Stimulated activated CD8-positive, alpha-beta memory T cell treated with anti-CD3 and anti-CD28 coated beads, Interleukin-7, amount 100 ng/mL, for 1 hour (primary cell): ENCODE data around the gene FOXK2.

Experiments
- DNase-seq, 2 donors: peaks; one replicate each; pipeline ENCODE4 v3.0.0-alpha.2; 2020; ENCODE audit warnings: low read depth in 2 of 2

Gene FOXK2

DNA sequence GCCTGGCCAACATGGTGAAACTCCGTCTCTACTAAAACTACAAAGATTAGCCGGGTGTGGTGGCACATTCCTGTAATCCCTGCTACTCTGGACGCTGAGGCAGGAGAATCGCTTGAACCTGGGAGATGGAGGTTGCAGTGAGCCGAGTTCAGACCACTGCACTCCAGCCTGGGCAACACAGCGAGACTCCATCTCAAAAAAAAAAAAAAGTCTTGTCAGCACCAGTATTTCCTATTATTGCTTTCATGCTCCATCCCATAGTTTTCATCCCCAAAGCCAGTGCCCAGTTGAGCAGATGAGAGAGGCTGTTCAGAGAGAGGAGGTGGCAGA lies 70.3 kb downstream of the FOXK2 start:
- no peak for DNase-seq

DNA sequence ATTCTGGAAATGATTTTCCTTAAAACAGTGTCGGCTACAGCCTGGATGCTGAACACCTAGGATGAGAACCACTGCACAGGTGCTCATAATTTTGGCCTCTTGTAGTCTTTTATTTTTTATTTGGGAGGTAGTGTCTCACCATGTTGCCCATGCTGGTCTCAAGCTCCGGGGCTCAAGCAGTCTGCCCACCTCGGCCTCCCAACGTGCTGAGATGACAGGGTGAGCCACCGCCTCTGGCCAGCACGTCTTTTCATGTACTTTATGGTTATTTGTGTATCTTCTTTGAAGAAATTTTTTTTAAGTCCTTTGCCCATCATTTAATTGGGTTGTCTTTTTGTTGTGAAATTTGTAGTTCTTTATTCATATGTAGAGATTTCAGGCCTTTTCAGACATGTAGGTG lies 70.7 kb downstream of the FOXK2 start:
- DNase-seq, result no peak

- no peak for DNase-seq
These were observed 71.5 kb downstream of the FOXK2 start for GRCh38 chr17:82590881-82591539.

DNA sequence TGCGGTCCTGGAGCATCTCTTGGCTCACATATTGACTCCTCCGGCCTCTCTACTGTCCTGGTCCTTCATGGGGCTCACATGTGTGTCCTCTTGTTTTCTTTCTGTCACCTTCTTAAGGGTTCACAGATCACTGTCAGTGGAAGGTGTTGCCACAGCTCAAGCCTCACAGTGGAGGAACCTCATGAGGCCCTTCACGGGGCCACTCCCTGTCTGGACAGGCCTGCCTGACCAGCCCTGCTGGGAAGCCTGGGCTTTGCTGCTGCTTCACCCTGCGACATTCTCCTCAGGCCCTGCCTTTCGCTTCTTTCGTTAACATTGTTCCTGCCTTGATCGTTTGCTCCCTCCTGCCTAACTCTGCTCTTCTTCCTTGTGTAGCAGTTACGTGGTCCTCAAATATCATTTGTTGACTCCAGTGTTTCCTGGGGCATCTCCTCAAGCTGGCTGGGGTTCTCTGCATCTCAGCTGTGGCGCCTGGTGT lies 72.8 kb downstream of the FOXK2 start:
- no peak for DNase-seq

DNA sequence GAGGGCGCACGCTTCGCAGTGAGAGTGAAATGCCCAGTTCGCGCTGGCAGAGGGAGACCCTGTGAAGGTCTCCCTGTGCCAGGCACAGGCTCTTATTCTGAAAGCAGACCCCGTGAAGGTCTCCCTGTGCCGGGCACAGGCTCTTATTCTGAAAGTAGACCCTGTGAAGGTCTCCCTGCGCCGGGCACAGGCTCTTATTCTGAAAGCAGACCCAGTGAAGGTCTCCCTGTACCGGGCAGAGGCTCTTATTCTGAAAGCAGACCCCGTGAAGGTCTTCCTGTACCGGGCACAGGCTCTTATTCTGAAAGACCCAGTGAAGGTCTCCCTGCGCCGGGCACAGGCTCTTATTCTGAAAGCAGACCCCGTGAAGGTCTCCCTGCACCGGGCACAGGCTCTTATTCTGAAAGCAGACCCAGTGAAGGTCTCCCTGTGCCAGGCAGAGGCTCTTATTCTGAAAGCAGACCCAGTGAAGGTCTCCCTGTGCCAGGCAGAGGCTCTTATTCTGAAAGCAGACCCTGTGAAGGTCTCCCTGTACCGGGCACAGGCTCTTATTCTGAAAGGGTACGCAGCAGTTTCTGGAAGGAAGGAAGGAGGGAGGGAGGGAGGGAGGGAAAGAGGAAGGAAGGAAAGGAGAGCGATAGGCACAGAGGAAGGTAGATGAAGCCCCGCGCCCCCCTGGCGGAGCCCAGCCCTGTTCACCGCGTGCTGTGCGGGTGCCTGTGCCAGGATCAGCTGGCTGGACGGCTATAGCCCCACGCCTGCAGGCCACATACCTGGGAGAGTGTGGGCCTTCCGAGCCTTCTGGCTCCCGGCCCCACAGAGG lies 73.4 kb downstream of the FOXK2 start:
- DNase-seq, result peak; percentile 14 to 19

GRCh38 chr17:82593590-82594087 lies 74.1 kb downstream of the FOXK2 start:
- no peak for DNase-seq

- DNase-seq, result no peak
These were observed 75.0 kb downstream of the FOXK2 start for GRCh38 chr17:82594571-82594970.

GRCh38 chr17:82595893-82596292 lies 76.4 kb downstream of the FOXK2 start:
- no peak for DNase-seq

- no peak for DNase-seq
These were observed 76.8 kb downstream of the FOXK2 start for GRCh38 chr17:82596296-82596695.

DNA sequence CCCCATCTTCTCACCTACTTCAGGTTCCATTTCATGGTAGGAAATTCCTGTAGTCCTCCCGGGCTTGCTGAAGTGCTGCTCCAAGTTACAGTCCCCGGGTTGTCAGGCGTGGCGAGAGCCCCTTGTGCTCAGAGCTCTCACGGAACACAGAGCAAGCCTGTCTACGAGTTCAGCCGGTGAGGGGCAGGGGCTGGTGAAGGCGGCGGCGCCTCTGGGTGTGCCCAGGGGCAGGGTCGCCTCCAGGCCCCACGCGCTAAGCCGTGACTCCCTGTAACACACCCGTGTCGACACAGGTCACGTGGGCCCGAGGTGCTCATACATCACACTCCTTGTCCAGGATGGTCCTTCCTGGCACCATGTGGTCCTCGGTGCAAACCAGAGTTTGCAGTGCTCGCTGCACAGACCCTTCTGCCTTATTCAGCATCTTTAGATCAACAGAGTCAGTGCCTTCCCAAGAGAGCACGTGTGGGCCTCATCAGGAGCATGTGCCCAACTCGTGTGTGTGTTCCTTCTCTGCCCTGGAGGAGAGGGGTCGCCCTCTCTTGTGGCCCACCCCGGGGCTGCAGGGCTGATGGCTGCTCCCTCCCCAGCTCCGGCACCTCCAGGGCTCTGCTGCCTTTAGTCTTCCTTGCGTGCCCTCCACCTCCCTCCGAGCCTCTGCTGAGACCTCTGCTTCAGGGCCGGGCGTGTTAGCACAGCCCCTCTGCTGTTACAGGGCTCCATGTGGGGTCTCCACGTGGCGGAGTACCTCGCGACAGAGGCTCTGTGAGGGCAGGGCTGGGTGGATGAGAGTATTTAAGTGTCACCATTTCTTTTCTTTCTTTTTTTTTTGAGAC lies 77.5 kb downstream of the FOXK2 start:
- DNase-seq, result no peak

- DNase-seq, result no peak
These were observed 79.0 kb downstream of the FOXK2 start for GRCh38 chr17:82598256-82599119.

DNA sequence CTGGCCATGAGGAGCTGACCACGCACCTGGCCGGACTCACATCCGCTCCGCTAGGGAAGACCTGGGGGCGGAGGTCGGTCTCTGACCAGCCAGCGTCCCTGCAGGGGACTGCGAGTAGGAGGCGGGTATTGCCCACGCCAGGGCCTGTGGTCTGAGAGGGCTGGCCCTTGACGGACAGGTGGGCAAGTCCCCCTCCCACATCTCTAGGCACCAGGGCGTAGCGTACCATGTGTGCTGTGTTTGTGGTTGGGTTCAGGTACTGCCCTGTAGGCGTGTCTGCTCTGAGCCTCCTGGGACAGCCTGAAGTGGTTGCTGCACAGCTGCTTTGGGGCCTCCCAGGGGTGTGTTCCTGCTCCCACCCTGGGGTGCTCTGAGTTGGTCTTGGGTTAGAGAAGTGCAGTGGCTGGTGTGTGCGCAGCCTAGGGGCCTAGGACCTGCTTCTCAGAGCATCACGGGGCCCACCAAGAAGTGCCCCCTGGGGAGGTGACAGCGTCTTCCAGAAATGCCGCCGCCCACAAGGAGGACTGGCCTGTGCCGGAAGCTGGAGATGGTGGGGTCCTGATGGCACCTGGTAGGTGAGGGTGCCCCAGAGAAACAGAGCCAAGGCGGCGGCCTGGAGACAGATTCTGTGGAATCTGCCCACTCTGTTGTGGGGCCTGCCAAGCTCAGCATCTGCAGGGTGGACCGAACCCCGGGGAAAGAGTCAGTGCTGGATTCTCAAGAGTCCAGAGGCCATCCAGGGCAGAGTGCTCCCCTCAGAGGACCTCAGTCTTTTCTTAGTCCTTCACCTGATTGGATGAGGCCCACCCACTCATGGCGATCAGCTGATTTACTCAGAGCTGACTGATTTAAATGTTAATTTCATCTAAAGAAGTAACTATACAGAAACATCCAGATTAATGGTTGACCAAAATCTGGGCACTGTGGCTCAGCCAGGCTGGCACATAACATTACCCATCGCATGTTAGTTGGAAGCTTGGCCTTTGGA lies 80.4 kb downstream of the FOXK2 start:
- no peak for DNase-seq

DNA sequence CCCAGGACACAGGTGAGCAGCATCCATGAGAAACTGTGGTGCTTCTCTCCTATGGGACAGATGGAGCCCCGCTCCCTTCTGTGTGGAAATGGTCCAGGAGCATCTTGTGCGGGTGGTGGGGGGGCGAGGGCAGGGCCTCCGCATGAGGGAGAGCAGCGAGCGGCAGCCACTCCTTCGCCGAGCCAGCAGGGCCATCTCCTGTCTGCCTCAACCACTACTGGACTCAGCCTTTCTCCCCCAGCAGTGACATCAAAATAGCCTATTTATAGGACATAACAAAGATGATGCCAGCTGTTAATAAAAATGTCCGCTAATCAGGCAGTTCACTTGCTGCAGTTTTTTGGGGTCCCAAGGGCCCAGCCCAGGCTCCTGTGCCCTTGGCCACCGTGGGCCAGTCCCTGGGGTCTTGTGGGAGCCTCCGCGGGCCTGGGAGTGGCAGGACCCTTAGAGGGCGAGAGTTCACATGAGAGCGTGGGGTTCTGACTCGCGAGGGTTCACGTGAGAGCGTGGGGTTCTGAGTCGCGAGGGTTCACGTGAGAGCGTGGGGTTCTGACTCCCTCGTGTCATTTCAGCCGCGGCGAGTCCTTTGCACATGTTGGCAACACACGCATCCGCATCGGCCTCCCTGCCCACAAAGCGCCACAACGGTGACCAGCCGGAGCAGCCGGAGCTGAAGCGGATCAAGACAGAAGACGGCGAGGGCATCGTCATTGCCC lies 81.4 kb downstream of the FOXK2 start:
- DNase-seq, result no peak

GRCh38 chr17:82601447-82602000 lies 82.0 kb downstream of the FOXK2 start:
- DNase-seq, result no peak

DNA sequence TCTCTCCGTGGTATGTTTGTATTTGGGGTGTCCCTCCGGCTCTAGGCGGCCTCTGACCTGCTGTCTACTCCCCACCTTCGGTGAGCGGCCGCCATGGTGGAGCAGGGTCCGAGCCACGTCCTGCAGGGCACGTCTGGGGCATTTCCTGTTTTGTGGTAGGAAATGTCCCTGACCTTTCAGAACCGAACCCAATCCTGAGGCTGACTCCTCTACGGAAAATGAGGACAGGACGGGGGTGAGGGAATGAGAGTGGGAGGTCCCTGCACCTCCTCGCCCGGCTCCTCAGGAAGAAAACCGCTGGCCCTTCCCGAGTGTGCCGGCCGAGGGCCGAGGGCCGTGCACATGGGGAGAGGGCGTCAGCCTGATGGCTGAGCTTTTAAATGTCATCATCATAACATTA lies 83.0 kb downstream of the FOXK2 start:
- no peak for DNase-seq

GRCh38 chr17:82602986-82603710 lies 83.6 kb downstream of the FOXK2 start:
- DNase-seq, result no peak

DNA sequence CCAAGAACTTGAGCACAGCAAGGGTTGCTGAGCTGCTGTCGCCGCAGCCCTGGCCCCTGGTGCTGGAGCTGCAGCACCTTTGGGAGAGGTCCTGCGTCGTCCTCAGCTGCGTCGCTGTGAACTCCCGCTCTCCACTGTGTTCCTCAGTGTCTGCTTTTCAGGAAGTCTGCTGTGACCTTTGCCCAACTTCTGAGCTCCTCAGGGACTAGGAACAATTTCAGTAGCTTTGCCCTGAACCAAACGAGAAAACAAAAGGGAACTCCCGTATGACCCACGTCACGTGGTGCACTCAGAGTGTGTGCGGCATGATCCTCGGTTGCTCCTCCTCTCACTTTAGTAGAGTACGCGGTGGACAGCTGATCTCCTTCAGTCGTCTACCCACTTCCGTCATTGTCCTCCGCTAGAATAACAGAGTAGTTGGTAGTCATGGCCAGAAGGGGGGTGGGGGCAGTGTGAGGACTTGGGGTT lies 84.5 kb downstream of the FOXK2 start:
- DNase-seq, result no peak

DNA sequence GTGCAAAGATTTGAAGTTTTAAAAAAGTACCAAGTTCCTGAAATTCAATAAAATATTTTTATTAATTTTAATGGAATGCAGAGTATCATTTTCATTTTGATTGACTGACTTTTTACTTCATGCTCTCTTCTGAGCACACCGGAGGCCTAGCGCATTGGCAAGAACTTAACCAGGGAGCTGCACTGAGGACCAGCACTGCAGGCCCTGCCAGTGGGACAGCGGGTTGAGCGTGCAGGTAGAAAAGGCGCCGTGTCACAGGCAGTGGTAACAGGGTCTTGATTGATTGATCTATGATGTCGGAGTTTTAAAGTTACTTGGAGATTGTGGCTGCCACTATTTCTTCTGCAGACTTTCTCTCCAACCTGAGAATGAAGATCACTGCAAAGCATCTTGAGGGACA lies 85.0 kb downstream of the FOXK2 start:
- DNase-seq, result no peak
